ENCODE results near the gene USP7.

The USP7 gene

DNA sequence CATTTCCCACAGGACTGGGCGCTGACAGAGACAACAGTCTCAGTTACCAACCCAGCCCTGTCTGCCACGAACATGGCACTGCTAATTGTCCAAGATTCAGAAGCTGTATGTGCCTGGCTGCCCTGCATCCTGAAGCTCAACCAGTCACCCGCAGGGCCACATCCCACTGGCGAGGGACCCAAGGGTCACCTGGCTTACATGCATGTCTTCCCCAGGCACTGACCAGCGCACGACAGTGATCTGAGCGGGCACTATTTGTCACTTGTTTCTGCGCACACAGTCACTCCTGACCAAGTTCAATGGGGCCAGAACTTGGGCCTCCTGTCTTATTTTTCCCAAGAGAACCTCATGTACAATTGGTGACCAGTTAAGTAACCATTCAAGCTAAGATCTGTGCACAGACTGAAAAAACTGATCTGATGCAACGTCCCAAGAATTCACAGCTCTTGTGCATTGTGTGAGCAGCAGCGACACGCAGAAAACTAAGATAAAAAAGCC, 13.1 kb downstream of the USP7 start:
- no peak for DNase-seq

- DNase-seq: no peak
Measured at GRCh38 chr16:8949536-8950418, 13.9 kb downstream of the USP7 start.

DNA sequence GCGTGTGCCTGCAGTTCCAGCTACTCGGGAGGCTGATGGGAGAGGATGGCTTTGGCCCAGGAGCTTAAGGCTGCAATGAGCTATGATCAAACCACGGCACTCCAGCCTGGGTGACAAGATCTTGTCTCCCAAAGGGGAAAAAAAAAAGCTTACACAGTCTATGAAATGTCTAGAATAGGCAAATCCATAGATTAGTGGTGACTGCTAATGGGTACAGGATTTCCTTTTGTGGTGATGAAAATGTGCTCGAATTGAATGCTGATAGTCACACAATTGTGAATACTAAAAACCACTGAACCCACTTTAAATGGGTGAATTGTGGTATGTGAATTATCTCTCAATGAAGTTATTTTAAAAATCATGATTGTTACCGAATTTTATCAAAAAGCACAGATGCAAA, 14.9 kb downstream of the USP7 start:
- DNase-seq: no peak

GRCh38 chr16:8948069-8948593, 15.6 kb downstream of the USP7 start:
- no peak for DNase-seq

DNA sequence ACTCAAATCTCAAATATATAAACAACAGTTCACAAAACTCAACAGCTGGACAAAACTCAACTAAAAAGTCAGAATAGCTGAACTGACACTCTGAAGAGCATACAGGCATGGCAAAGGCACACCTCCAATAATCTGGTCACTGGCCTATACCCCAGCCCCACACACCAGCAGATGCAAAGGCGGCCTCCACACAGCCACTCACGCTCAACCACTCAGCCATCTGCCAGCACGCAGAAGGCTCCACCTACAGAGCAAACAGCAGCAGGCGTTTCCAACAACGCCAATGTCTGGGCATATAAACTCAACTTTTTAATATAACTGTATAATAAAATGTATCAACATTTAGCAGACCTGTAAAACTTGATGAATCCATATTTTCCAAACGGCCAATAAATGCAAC, 17.2 kb downstream of the USP7 start:
- no peak for DNase-seq

DNA sequence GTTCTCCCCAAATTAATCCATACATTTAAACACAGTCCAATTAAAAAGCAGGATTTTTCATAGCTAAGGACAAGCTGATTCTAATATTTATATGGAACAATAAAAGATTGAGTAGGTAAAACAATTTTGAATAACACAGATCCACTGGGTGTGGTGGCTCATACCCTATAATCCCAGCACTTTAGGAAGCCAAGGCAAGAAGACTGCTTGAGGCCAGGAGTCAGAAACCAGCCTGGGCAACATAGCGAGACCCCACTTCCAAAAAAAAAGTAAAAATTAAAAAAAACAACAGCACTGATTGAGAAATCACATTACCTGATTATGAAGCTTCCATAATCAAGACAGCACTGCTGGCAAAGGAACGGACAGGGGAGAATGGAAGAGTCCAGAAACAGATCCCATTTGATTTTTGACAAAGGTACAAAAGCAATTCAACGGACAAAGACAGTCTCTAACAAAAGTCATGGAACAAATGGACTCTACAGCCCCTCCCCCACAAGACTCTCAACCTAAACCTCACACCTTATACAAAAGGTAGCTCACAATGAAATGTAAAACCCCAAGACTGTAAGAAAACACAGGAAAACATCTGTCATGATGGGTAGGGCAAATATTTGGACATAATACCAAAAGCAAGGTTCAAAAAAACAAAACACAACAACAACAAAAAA, 17.9 kb downstream of the USP7 start:
- no peak for DNase-seq

DNA sequence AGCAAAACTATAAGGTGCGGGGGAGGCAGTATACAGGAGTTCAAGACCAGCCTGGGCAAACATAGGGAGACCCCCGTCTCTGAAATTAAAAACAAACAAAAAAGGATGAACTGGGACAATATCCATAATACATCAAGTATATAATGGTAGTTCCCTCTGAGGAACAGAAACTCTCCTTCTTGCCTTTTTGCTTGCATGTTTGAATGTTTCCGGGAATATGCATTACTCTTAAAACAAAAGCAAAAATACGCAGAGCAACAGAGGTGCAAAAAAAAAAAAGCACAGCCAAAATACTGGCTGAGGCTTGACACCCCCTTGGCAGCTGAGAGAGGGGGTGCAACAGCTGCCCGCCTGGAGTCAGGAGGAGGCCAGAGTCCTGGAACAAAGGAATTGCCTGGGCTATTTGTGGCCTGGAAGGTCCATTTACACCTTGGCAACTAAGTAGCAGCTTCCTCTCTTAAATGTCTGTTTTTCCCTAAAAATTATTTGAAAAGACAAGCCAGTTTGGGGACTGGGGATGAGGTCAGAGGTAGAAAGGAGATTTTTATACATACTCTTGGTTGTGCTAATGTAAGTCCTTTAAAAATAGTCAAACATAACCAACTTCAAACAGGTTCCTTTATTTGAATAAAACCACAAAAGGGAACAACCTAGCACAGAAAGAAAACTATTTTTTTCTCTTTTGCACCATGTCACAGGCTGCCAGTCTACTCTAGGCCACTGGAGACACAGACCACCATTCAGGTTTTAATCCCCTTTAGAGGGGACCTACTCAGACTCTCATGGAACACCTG, 19.5 kb downstream of the USP7 start:
- no peak for DNase-seq

DNA sequence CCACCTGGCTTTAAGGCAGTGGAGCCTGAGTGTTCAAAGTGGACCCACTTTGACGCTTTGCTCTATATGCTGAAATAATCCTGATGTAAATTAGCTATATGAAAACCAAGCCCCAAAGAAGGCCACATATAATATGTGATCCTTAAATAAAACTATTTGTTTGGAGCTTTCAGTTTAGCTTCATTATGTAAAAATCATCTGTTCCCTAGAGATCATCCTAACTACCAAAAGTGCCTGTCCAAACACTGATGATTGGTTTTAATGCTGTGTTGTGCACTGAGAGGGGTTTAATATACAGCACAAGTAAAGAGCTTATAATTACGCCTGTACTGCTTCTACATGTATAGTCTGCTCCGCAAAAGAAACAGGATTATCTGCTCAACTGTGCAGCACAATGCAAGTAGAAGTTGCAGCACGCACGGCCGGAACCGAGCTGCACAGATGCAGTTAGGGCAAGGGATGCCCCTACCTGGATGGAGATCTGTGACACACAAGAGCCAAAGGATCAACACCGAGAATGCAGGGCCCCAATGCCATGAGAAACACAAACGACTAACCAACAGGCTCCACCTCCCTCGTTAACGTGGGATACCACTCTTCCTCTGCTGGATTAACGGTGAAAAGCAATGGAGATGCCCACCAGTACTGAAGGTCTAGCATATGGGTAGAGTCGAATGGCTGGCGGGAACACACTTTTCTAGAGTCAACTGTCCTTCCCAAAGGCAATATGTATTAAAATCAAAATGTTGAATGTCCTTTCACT, 20.5 kb downstream of the USP7 start:
- DNase-seq: no peak

GRCh38 chr16:8941718-8942344, 21.9 kb downstream of the USP7 start:
- no peak for DNase-seq

DNA sequence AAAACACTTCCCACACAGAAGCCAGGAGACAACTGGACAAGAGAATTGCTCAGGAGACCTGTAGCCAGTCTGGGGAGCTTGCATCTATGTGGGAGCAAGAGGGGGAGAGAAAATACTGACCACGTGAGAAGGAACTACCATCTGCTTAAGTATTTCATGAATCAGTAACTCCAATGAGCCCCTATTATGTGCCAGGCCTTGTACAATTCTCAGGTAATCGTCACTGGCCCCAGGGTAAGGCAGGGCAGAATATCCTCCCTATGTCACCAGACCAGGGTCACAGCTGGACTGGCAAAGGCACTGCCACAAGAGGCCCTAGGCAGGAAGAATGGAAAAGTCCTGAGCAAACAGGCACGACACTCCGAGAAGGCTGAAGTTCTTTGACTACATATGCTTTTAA, 25.9 kb downstream of the USP7 start:
- DNase-seq: no peak

GRCh38 chr16:8936421-8936820, 27.3 kb downstream of the USP7 start:
- peak; percentile 90 for DNase-seq

GRCh38 chr16:8935989-8936388, 27.7 kb downstream of the USP7 start:
- no peak for DNase-seq

GRCh38 chr16:8934601-8935000, 29.1 kb downstream of the USP7 start:
- no peak for DNase-seq

- peak; percentile 54 for DNase-seq
Measured at GRCh38 chr16:8931859-8932258, 31.8 kb downstream of the USP7 start.

DNA sequence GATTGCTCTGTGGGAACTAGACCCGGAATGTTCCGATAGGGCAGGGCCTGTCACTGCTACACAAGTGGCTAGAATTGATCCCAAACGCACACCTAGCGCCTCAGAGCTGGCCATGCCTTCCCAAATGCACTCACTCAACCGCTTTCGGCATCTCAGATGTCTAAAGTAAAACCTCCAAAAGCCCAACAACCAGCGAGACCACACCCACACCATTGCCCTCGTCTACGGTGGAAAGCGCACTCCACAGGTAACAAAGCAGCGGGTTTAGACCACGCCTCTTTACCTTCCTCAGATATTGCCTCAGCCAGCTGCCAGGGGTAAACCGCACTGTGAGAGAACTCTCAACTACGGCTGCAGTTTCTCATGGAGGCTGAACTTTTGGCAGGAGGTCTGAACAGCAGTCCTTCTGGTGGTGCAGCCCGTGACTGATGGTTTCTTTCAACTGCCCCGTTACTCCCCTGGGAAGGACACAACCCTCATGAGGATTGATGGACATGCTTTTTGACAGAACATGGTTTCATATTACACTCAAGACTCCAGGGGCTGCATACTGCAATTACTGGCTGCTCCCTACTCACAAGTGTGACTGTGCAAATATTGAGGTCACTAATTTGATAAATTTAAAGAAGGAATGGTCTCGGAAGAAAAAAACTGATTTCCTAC, 34.5 kb downstream of the USP7 start:
- no peak for DNase-seq

GRCh38 chr16:8928467-8928957, 35.2 kb downstream of the USP7 start:
- peak; percentile 72 for DNase-seq

GRCh38 chr16:8926827-8927226, 36.9 kb downstream of the USP7 start:
- no peak for DNase-seq

- no peak for DNase-seq
Measured at GRCh38 chr16:8925455-8925854, 38.3 kb downstream of the USP7 start.

DNA sequence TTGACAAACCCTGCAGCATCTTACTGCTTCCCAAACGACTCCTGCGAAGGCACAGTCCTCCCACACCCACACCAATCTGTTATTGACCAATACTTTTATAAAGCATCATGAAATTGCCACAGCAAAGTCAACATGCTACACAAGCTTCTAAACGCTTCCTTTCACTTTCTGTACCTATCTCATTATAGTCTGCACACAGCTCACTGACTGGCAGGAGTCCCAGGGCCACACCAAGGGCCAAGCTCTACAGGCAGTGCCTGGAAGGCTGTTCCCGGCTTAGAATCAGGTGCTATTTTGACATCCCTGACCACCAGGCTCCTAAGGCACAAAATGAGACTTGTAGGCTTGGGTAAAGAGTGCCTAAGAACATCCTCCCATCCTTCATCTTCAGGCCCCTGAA, 39.5 kb downstream of the USP7 start:
- DNase-seq: no peak

DNA sequence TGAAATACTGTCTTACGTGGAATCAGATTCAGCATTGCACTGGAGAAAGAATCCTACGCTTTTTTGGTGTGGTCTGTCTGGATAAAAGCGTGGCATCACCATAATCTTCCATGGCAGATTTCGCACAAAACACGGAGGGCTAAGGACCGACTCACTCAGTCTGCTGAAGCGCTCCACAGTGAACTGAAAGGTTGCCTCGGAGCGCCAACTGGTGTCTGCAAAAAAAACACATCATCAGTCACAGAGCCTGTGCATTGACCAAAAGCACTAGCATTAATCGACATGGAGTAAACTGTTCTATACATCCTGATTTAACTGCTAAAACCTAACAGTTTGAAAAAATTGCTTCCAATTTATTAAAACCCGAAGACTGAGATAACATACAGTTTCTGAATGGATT, 40.5 kb downstream of the USP7 start:
- no peak for DNase-seq

GRCh38 chr16:8921347-8921984, 42.2 kb downstream of the USP7 start:
- peak; percentile 17 for DNase-seq

Data from stimulated activated CD4-positive, alpha-beta T cell treated with anti-CD3 and anti-CD28 coated beads, Interleukin-15, amount 100 ng/mL, for 24 hours (primary cell).